Thyroid gland (tissue), 4 donors: ENCODE measurements around the gene DDX59. TPM values are rescaled to one million over a fixed set of nuclear protein-coding genes. Genes with fewer than 3 reads are reported as not detected.

ENCODE experiments used
- DNase-seq, 2 donors: peaks; one replicate each; pipeline ENCODE4 v3.0.0-alpha.2; 2019
- H3K27ac ChIP-seq, 3 donors: fragments of 200-600 bp; sonication (generic); 1 replicate in 2 of 3; 2 replicates in 1 of 3; pipeline ENCODE4 v1.5.1; 2016 to 2019; ENCODE audit warnings: mild to moderate bottlenecking in 1 of 3, moderate library complexity in 1 of 3
- H3K27me3 ChIP-seq: fragments of 200-600 bp; sonication (generic); one replicate; pipeline ENCODE4 v1.5.1; 2019
- H3K36me3 ChIP-seq, 2 donors: fragments of 200-600 bp; sonication (generic); one replicate each; pipeline ENCODE4 v1.5.1; 2016 to 2019
- H3K4me1 ChIP-seq, 2 donors: fragments of 200-600 bp; sonication (generic); one replicate each; pipeline ENCODE4 v1.5.1; 2017 to 2019
- H3K4me3 ChIP-seq, 3 donors: fragments of 200-600 bp; sonication (generic); replicated peaks in 1 of 3; 1 replicate in 2 of 3; 2 replicates in 1 of 3; pipeline ENCODE4 v1.5.1; 2016; ENCODE audit warnings: mild to moderate bottlenecking in 1 of 3
- H3K9me3 ChIP-seq: fragments of 200-600 bp; sonication (generic); one replicate; pipeline ENCODE4 v1.5.1; 2017
- CTCF ChIP-seq, 6 experiments: fragments of 200-600 bp in 3 of 6; fragments of 450-650 bp in 3 of 6; sonication (generic) in 3 of 6; IDR thresholded peaks; one replicate each; pipeline ENCODE4 v1.5.1; 2016 to 2019; ENCODE audit warnings: antibody characterized with exemption in 6 of 6, mild to moderate bottlenecking in 2 of 6, inconsistent platforms in 1 of 6, moderate library complexity in 1 of 6
- POLR2A ChIP-seq, 2 donors: fragments of 450-650 bp; IDR thresholded peaks; one replicate each; pipeline ENCODE4 v1.6.1; 2017; ENCODE audit warnings: antibody characterized with exemption in 2 of 2, mild to moderate bottlenecking in 2 of 2, moderate library complexity in 1 of 2
- WGBS, 2 donors: methylation state at CpG; one replicate each; pipeline ENCODE4 v1.1.5; 2017; 5-methylcytosine and 5-hydroxymethylcytosine counted together
- intact Hi-C: fragments of 100-400 bp; cut with DNase I; formaldehyde crosslinking; loops from one replicate; pipeline ENCODE4 v1.15.1; 2023
- total RNA-seq, 4 donors: library from RNA; depleted of rRNA; stranded (reverse); fragments of >200 nt; gene quantifications; one replicate each; pipeline ENCODE4 v1.2.3, GENCODE V29; 2016

The DDX59 gene
- total RNA-seq, 4 donors from 2014 or later: 18.3 to 33.2 (median 28.7) TPM

GRCh38 chr1:200707116-200707515 lies 37.4 kb upstream of the DDX59 start:
- Histone ChIP-seq H3K4me1 (no peaks in the 10 kb centered on the region), H3K27ac (no peak overlapping the region), H3K4me3 (no peak overlapping the region), H3K27me3 (no peaks in the 10 kb centered on the region), H3K36me3 (no peaks in the 10 kb centered on the region), H3K9me3 (no peaks in the 10 kb centered on the region)
- DNase-seq: no peak
- TF ChIP-seq POLR2A (IDR thresholded peaks at IDR 0.05): no peak
- 84 to 94% methylated on average over 5 of the region's 5 CpGs for WGBS, 2 donors
- intact Hi-C loops: no loop called here

DNA sequence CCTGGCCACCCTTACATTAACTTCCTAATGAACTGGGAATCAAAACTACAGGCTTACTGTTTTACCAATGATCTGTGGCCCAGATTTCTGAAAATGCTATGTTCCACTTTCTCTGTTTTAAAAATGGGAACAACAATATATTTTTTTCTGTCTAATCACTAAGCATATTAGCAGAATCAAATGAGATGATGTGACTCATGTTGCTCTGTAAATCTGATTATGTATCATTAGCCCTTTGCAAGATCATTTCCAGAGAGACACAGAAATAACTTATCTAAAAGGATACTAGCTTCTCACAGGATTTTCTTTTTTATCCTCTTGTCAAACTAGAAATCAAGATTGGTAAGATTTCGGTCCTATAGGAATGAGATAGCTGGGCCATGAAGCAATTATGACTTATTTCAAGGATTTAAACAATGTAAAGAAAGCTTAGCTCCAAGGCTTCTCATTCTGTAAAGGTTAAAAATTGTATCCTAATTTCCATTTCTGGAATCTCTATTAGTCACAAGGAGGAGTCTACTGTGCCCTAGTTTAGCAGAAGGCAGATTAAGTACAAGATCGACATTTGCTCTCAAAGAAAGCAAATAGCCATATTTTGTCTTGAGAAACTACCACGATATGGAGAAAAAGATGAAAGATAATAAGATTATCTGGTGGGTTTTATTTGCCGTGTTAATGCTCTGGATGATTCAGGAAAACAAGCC lies 36.6 kb upstream of the DDX59 start:
- H3K9me3 ChIP-seq: no peaks in the 10 kb centered on the region
- H3K4me1 ChIP-seq: no peaks in the 10 kb centered on the region
- H3K4me3 ChIP-seq: no peak overlapping the region
- no peak overlapping the region for H3K27ac ChIP-seq
- no peak for TF ChIP-seq POLR2A (IDR thresholded peaks at IDR 0.05)
- TF ChIP-seq CTCF (IDR thresholded peaks at IDR 0.05): no peak
- intact Hi-C loops: no loop called here
- DNase-seq: no peak
- 90 to 93% methylated on average over 4 of the region's 4 CpGs for WGBS, 2 donors
- H3K27me3 ChIP-seq: no peaks in the 10 kb centered on the region
- no peaks in the 10 kb centered on the region for H3K36me3 ChIP-seq

DNA sequence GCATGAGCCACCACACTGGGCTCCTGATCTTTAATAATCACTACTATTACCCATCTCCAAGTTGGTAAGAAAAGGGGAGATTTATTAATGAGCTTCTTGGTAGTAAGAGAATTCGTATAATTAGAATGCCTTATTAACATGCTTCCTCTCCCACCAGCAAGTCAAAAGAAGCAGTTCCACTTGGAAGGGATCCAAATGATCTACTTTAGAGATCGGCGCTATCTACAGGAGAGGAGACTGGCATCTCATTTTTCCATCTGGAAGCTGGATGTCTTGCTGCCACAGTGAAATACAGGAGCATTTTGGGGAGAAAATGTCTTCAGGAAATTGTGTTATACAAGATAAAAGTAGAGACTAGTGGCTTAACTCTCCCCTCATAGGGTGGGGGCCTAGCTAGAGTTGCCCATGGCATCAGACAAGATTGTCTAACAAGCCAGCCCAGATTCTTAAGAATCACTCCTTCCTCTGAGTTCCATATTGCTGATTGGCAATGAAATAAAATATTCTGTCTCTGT lies 35.3 kb upstream of the DDX59 start:
- H3K27ac ChIP-seq: no peak overlapping the region
- H3K4me1 ChIP-seq: no peaks in the 10 kb centered on the region
- H3K9me3 ChIP-seq: no peaks in the 10 kb centered on the region
- no peaks in the 10 kb centered on the region for H3K27me3 ChIP-seq
- intact Hi-C loops: no loop called here
- TF ChIP-seq CTCF (IDR thresholded peaks at IDR 0.05) (no peak), POLR2A (IDR thresholded peaks at IDR 0.05) (no peak)
- 79 to 80% methylated on average over 3 of the region's 3 CpGs for WGBS, 2 donors
- no peak overlapping the region for H3K4me3 ChIP-seq
- H3K36me3 ChIP-seq: no peaks in the 10 kb centered on the region
- DNase-seq: no peak

GRCh38 chr1:200699871-200700270 lies 30.2 kb upstream of the DDX59 start:
- TF ChIP-seq CTCF (IDR thresholded peaks at IDR 0.05) (no peak), POLR2A (IDR thresholded peaks at IDR 0.05) (no peak)
- Histone ChIP-seq H3K4me3 (no peak overlapping the region), H3K27ac (no peak overlapping the region), H3K36me3 (no peaks in the 10 kb centered on the region), H3K4me1 (no peaks in the 10 kb centered on the region), H3K27me3 (no peaks in the 10 kb centered on the region), H3K9me3 (no peaks in the 10 kb centered on the region)
- DNase-seq: no peak
- 55 to 75% methylated on average over 1 of the region's 1 CpG for WGBS, 2 donors
- intact Hi-C loops: no loop called here

DNA sequence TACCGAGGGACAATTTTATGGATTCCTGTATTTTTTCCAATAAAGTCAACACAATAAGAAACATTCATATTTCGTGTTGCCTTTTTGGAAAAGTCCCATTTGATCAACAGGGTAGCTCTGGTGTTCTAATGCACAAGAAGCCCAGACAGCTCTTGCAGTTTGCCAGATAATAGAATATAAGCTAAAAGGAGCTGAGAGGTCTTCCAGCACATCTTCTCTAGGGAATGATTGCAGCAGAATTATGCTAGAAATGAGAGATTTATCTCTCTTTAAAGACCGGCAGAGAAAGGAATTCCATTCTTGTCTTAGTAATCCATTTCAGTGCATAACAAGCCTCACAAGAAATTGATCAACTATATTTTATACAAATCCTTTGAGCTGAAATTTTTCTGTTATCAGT lies 25.0 kb upstream of the DDX59 start:
- no peaks in the 10 kb centered on the region for H3K4me1 ChIP-seq
- 67 to 73% methylated on average over 3 of the region's 3 CpGs for WGBS, 2 donors
- no peak overlapping the region for H3K4me3 ChIP-seq
- TF ChIP-seq CTCF (IDR thresholded peaks at IDR 0.05) (no peak), POLR2A (IDR thresholded peaks at IDR 0.05) (no peak)
- H3K27ac ChIP-seq: no peak overlapping the region
- H3K27me3 ChIP-seq: no peaks in the 10 kb centered on the region
- DNase-seq: no peak
- intact Hi-C loops: no loop called here
- H3K36me3 ChIP-seq: no peaks in the 10 kb centered on the region
- H3K9me3 ChIP-seq: no peaks in the 10 kb centered on the region
